K562 (cell line): Measurements from ENCODE around the gene ZNF689. TPM values are rescaled to one million over a fixed set of nuclear protein-coding genes. Genes with fewer than 3 reads are reported as not detected.

Experiments
- ATAC-seq: fragments of 200-7000 bp; cut with Tn5 transposase; 3 replicates; pipeline ENCODE4 v1.9.1; 2020; ENCODE audit warnings: moderate library complexity
- BruUV-seq: library from RNA; stranded (reverse); fragments of 400-500 nt; replicated peaks from 2 replicates; lab custom pipeline; 2021; lab: Mats Ljungman, UMichigan
- CTCF ChIA-PET: fragments of 300-600 bp; formaldehyde crosslinking; extraction: SDS; loops from one replicate; lab custom pipeline; 2021; ENCODE audit warnings: low intra/inter-chr PET ratio; lab: Yijun Ruan, JAX
- POLR2A ChIA-PET: fragments of 300-600, 350-650 bp; sonication (Branson Sonifier 250); formaldehyde crosslinking; extraction: SDS; loops from one replicate; lab custom pipeline; 2021; ENCODE audit warnings: antibody characterized with exemption, inconsistent platforms; lab: Yijun Ruan, JAX
- DNase-seq, 4 experiments: peaks; one replicate each; pipeline versions ENCODE4 v3.0.0 to v3.0.0-alpha.2; 2011 to 2018; ENCODE audit warnings: low spot score in 3 of 4, mixed read lengths in 3 of 4; ENCODE audit errors: extremely low read depth in 1 of 4
- FAIRE-seq: peaks from 2 replicates; lab custom pipeline; 2011; peaks lifted over from hg19 to GRCh38; lab: Jason Lieb, UNC
- H2AFZ ChIP-seq: 2 replicates; pipeline ENCODE4 v1.6.0; 2011; ENCODE audit warnings: low read depth, low read length, control low read depth, inconsistent platforms
- H3K27ac ChIP-seq: fragments of 200-600 bp; 3 replicates; pipeline ENCODE4 v1.8.0; 2011; ENCODE audit warnings: low read depth, mild to moderate bottlenecking, control low read depth, inconsistent platforms, low read length, moderate library complexity, mixed read lengths; ENCODE audit errors: extremely low read depth
- H3K27me3 ChIP-seq, 2 experiments: fragments of 300-600 bp in 1 of 2; 2 replicates in 1 of 2; 3 replicates in 1 of 2; pipeline versions ENCODE4 v1.6.0 to v1.8.0; 2011; ENCODE audit warnings: inconsistent platforms in 2 of 2, low read length in 2 of 2, mild to moderate bottlenecking in 1 of 2, mixed read lengths in 1 of 2, moderate library complexity in 1 of 2; ENCODE audit not compliant: control insufficient read depth in 2 of 2, insufficient read depth in 2 of 2
- H3K36me3 ChIP-seq: fragments of 300-600 bp; 3 replicates; pipeline ENCODE4 v1.8.0; 2011; ENCODE audit warnings: mild to moderate bottlenecking, low read length, inconsistent platforms; ENCODE audit not compliant: control insufficient read depth, insufficient read depth
- H3K4me1 ChIP-seq, 2 experiments: fragments of 200-600 bp in 1 of 2; replicated peaks in 1 of 2; 2 replicates in 1 of 2; 3 replicates in 1 of 2; pipeline versions ENCODE4 v1.5.1 to v1.8.0; 2011; ENCODE audit warnings: inconsistent platforms in 2 of 2, low read length in 2 of 2, mild to moderate bottlenecking in 1 of 2, mixed read lengths in 1 of 2, moderate library complexity in 1 of 2; ENCODE audit not compliant: control insufficient read depth in 2 of 2, insufficient read depth in 2 of 2
- H3K4me2 ChIP-seq: 2 replicates; pipeline ENCODE4 v1.6.1; 2011; ENCODE audit warnings: low read length, control low read depth, inconsistent platforms, mixed read lengths; ENCODE audit not compliant: insufficient read depth
- H3K4me3 ChIP-seq: fragments of 200-600 bp; sonication (generic), shearing (Covaris generic); 2 replicates; pipeline ENCODE4 v1.5.1; 2016; ENCODE audit warnings: control low read depth, inconsistent platforms
- H3K79me2 ChIP-seq: fragments of 200-600 bp; 3 replicates; pipeline ENCODE4 v1.8.0; 2011; ENCODE audit warnings: low read length, inconsistent platforms; ENCODE audit not compliant: control insufficient read depth, insufficient read depth
- H3K9ac ChIP-seq, 2 experiments: 2 replicates each; pipeline versions ENCODE4 v1.6.0 to v1.6.1; 2011; ENCODE audit warnings: low read depth in 2 of 2, low read length in 2 of 2, control low read depth in 1 of 2, inconsistent platforms in 1 of 2, mild to moderate bottlenecking in 1 of 2, mixed read lengths in 1 of 2; ENCODE audit not compliant: insufficient read depth in 1 of 2
- H3K9me1 ChIP-seq: one replicate; pipeline ENCODE4 v1.6.0; 2011; ENCODE audit warnings: inconsistent platforms, mild to moderate bottlenecking, low read length, moderate library complexity; ENCODE audit not compliant: control insufficient read depth, insufficient read depth
- H3K9me3 ChIP-seq: replicated peaks from 2 replicates; pipeline ENCODE4 v1.5.1; 2011; ENCODE audit warnings: low read depth, low read length, inconsistent platforms; ENCODE audit not compliant: control insufficient read depth, insufficient read depth
- H4K20me1 ChIP-seq: replicated peaks from 2 replicates; pipeline ENCODE4 v1.6.1; 2011; ENCODE audit warnings: low read length, inconsistent platforms, mixed read lengths; ENCODE audit not compliant: control insufficient read depth, insufficient read depth
- ATF1 ChIP-seq, 2 experiments: fragments of 450-650 bp in 1 of 2; IDR thresholded peaks; 2 replicates each; pipeline ENCODE4 v1.6.1; 2016; ENCODE audit warnings: missing compliant biosample characterization in 1 of 2, missing genetic modification characterization in 1 of 2
- BCOR ChIP-seq: fragments of 450-650 bp; IDR thresholded peaks from 2 replicates; pipeline ENCODE4 v1.6.1; 2016
- CEBPG ChIP-seq, 3 experiments: fragments of 200-800 bp in 1 of 3; sonication (Bioruptor generic) in 1 of 3; sonication (generic) in 1 of 3; formaldehyde crosslinking in 1 of 3; IDR thresholded peaks in 2 of 3; conservative IDR thresholded peaks in 1 of 3; 2 replicates each; pipeline versions ENCODE4 v1.6.1 to v1.8.0; 2016 to 2022; ENCODE audit warnings: missing compliant biosample characterization in 2 of 3, missing genetic modification characterization in 2 of 3, mild to moderate bottlenecking in 1 of 3, missing genetic modification reagents in 1 of 3
- DNMT1 ChIP-seq: fragments of 450-650 bp; IDR thresholded peaks from 2 replicates; pipeline ENCODE4 v1.6.1; 2016; ENCODE audit warnings: antibody characterized with exemption, mild to moderate bottlenecking
- ELF2 ChIP-seq: fragments of 250-450 bp; sonication (Bioruptor Pico); IDR thresholded peaks from 2 replicates; pipeline ENCODE4 v1.5.0; 2021; ENCODE audit warnings: mild to moderate bottlenecking
- EP300 ChIP-seq: IDR thresholded peaks from 2 replicates; pipeline ENCODE4 v1.6.1; 2012; ENCODE audit warnings: low read length, improper control_type of control experiment
- ESRRA ChIP-seq: fragments of 450-650 bp; IDR thresholded peaks from 2 replicates; pipeline ENCODE4 v1.6.1; 2014; ENCODE audit warnings: low read depth, mild to moderate bottlenecking, moderate library complexity, borderline replicate concordance
- KDM1A ChIP-seq, 2 experiments: fragments of 450-650 bp; IDR thresholded peaks; 2 replicates each; pipeline ENCODE4 v1.6.1; 2016; ENCODE audit warnings: mild to moderate bottlenecking in 2 of 2
- RBM25 ChIP-seq: fragments of 200-400 bp; formaldehyde crosslinking; IDR thresholded peaks from 2 replicates; pipeline ENCODE4 v1.6.1; 2018; ENCODE audit warnings: low read length, low read depth, moderate library complexity; ENCODE audit not compliant: severe bottlenecking
- SMARCE1 ChIP-seq: fragments of 450-650 bp; IDR thresholded peaks from 2 replicates; pipeline ENCODE4 v1.7.1; 2016; ENCODE audit warnings: mild to moderate bottlenecking
- SP1 ChIP-seq: sonication (generic); formaldehyde crosslinking; IDR thresholded peaks from 2 replicates; pipeline ENCODE4 v1.8.1; 2022; ENCODE audit warnings: mild to moderate bottlenecking, missing genetic modification reagents
- TRIM24 ChIP-seq, 2 experiments: fragments of 450-650 bp; IDR thresholded peaks; 2 replicates each; pipeline ENCODE4 v1.6.1; 2016
- ZNF121 ChIP-seq: sonication (generic); formaldehyde crosslinking; conservative IDR thresholded peaks from 2 replicates; pipeline ENCODE4 v1.8.0; 2022; ENCODE audit warnings: missing genetic modification reagents
- WGBS: fragments of 100-300 bp; shearing (Covaris generic); methylation state at CpG from one replicate; pipeline ENCODE4 v1.1.6; 2016; ENCODE audit warnings: low coverage, mixed read lengths; ENCODE audit not compliant: insufficient coverage; ENCODE audit errors: missing lambda C conversion rate; 5-methylcytosine and 5-hydroxymethylcytosine counted together
- in situ Hi-C: fragments of 300-500 bp; cut with MboI; formaldehyde crosslinking; loops from 4 replicates; pipeline ENCODE4 v1.15.0; 2018; ENCODE audit warnings: inconsistent platforms, mixed read lengths
- intact Hi-C: fragments of 100-400 bp; cut with micrococcal nuclease; formaldehyde crosslinking; loops from 2 replicates; pipeline ENCODE4 v1.14.2; 2022
- polyA plus RNA-seq, 8 experiments: library from polyadenylated mRNA; depleted of rRNA in 4 of 8; stranded (reverse) in 5 of 8; unstranded in 3 of 8; fragments of >200 nt; fragmentation: Nextera tagmentation in 2 of 8; fragmentation: Illumina TruSeq in 1 of 8; extraction: Ambion mirVana in 2 of 8; extraction: Trizol in 1 of 8; gene quantifications; 2 replicates each; pipeline versions ENCODE4 v1.2.1 to v1.2.3, GENCODE V29; 2011 to 2014; ENCODE audit warnings: inconsistent platforms in 1 of 8, missing spikeins in 1 of 8
- total RNA-seq, 7 experiments: library from RNA; depleted of rRNA in 6 of 7; stranded (reverse); fragments of >200 nt in 6 of 7; fragmentation: Illumina TruSeq in 2 of 7; extraction: Trizol in 2 of 7; gene quantifications; 2 replicates each; pipeline versions ENCODE4 v1.2.1 to v1.2.3, GENCODE V29; 2011 to 2021; ENCODE audit warnings: low replicate concordance in 1 of 7
- TF ChIP-seq, protein P1 (sequence below), 2 experiments: fragments of 250-450 bp in 1 of 2; fragments of 450-650 bp in 1 of 2; sonication (Bioruptor Pico) in 1 of 2; IDR thresholded peaks; 2 replicates each; pipeline versions ENCODE4 v1.6.1 to v1.8.0; 2016 to 2021; ENCODE audit warnings: mild to moderate bottlenecking in 2 of 2, moderate library complexity in 2 of 2, missing compliant biosample characterization in 1 of 2, missing genetic modification characterization in 1 of 2
- TF ChIP-seq, protein P2 (sequence below), 3 experiments: fragments of 200-800 bp in 1 of 3; sonication (Bioruptor generic) in 1 of 3; sonication (generic) in 1 of 3; formaldehyde crosslinking in 1 of 3; IDR thresholded peaks; 2 replicates each; pipeline versions ENCODE4 v1.6.1 to v1.8.0; 2016 to 2022; ENCODE audit warnings: mild to moderate bottlenecking in 2 of 3, missing compliant biosample characterization in 2 of 3, missing genetic modification characterization in 2 of 3, missing genetic modification reagents in 1 of 3
- TF ChIP-seq, protein P3 (sequence below): fragments of 200-400 bp; formaldehyde crosslinking; IDR thresholded peaks from 2 replicates; pipeline ENCODE4 v1.6.1; 2017; ENCODE audit warnings: mild to moderate bottlenecking, low read depth, low read length, moderate library complexity

The ZNF689 gene
- total and polyA plus RNA-seq, 9 of the 15 experiments (the other 6 are each of a cell fraction or from before 2014, with no cell fraction given) = 5.4 to 15.4 (median 10.8) TPM

DNA sequence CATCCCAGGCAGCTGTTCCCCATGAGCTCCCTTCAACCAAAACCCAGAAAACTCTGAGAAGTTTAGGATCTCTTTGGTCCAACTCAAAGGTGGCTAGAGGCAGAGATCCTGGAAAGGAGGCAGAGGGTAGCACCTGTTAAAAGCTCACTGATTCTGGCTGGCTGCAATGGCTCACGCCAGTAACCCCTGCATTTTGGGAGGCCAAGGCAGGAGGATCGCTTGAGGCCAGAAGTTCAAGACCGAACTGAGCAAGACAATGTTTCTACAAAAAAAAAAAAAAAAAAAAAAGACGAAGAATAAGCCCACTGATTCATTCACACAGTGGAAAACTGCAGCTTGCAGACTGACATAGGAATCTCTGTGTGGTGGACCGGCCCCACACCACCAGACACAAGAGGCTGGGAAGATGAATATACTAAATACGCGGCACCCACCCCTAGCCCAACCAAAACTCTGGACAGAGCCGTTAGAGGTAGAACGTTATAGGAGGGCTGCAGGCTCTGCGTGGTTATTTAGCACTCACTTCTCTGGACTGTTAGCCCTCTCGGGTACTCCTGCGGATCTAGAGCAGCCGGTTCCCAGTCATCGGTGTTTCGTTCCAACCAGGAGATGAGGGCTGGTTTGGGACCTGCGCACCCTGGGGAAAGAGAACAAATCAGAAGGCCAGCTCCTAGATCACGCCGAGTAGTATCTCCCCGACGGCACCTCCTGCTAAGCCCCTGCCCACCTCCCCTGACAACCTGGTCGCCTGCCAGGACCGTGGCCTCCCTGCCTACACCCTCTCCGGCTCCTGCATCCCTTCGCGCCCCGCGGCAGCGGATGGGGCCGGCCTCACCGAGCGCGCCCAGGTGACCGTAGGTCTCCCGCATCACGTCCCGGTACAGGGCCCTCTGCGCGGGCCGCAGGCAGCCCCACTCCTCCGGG lies 925 bp downstream of the ZNF689 start (continued):
- TF ChIP-seq, protein P1, sequence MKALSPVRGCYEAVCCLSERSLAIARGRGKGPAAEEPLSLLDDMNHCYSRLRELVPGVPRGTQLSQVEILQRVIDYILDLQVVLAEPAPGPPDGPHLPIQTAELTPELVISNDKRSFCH (CRISPR knock-in tag; IDR thresholded peaks at IDR 0.05) = no peak
- TF ChIP-seq, protein P1 (tag; IDR thresholded peaks at IDR 0.05) = 0 out of 2 replicates have a peak, but pooled peaks have one; percentile 26
- no peak; the same call in 1 of the 2 replicates for TF ChIP-seq ELF2 (CRISPR knock-in tag)
- TF ChIP-seq, protein P2, sequence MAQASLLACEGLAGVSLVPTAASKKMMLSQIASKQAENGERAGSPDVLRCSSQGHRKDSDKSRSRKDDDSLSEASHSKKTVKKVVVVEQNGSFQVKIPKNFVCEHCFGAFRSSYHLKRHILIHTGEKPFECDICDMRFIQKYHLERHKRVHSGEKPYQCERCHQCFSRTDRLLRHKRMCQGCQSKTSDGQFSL (CRISPR knock-in tag; IDR thresholded peaks at IDR 0.05) = no peak
- TF ChIP-seq, protein P2 (tag; IDR thresholded peaks at IDR 0.05) = no peak

DNA sequence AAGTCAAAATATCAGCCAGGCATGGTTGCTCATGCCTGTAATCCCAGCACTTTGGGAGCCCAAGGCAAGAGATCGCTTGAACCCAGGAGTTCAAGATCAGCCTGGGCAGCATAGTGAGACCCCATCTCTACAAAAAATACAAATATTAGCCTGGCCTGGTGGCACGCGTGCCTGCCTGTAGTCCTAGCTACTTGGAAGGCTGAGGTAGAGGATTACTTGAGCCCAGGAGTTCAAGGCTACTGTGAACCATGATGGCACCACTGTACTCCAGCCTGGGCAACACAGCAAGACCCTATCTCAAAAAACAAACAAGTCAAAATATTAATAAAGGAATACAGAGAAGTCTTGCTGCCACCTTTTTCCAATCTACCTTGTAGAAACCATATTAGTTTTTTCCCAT lies 4.2 kb downstream of the ZNF689 start:
- no TSS peak for BruUV-seq
- 89% methylated on average over 3 of the region's 3 CpGs for WGBS
- intact Hi-C loops = no loop called here
- Histone ChIP-seq H3K4me2 (no peak overlapping the region), H3K36me3 (peaks cover 60% of the 10 kb centered on the region), H4K20me1 (no peaks in the 10 kb centered on the region), H3K79me2 (peaks cover 17% of the 10 kb centered on the region), H3K9me3 (no peaks in the 10 kb centered on the region), H3K9ac (no peak overlapping the region), H3K4me1 (peaks cover 7 to 24% of the 10 kb centered on the region in 2 experiments; a peak in 4 of 5 replicates), H3K27ac (no peak overlapping the region), H3K27me3 (no peaks in the 10 kb centered on the region), H3K9me1 (no peaks in the 10 kb centered on the region), H2AFZ (no peak overlapping the region), H3K4me3 (no peak overlapping the region)
- CTCF ChIA-PET = no interaction called here
- FAIRE-seq = no peak
- in situ Hi-C loops = no loop called here
- POLR2A ChIA-PET = interaction anchor here (0.8 kb wide), 1 partner anchor 116 kb away, joined by 3 read pairs; no protein-coding TSS in a partner anchor
- no peak for ATAC-seq
- no peak for DNase-seq
- TF ChIP-seq, protein P3, sequence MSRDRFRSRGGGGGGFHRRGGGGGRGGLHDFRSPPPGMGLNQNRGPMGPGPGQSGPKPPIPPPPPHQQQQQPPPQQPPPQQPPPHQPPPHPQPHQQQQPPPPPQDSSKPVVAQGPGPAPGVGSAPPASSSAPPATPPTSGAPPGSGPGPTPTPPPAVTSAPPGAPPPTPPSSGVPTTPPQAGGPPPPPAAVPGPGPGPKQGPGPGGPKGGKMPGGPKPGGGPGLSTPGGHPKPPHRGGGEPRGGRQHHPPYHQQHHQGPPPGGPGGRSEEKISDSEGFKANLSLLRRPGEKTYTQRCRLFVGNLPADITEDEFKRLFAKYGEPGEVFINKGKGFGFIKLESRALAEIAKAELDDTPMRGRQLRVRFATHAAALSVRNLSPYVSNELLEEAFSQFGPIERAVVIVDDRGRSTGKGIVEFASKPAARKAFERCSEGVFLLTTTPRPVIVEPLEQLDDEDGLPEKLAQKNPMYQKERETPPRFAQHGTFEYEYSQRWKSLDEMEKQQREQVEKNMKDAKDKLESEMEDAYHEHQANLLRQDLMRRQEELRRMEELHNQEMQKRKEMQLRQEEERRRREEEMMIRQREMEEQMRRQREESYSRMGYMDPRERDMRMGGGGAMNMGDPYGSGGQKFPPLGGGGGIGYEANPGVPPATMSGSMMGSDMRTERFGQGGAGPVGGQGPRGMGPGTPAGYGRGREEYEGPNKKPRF = no peak
- TF ChIP-seq EP300 (no peak), RBM25 (peak; percentile 66), ZNF121 (CRISPR knock-in tag) (peak; percentile 99), SMARCE1 (no peak), DNMT1 (no peak), BCOR (peak; percentile 79; the same call in 1 of the 2 replicates), ATF1 (CRISPR knock-in tag; IDR thresholded peaks at IDR 0.05) (no peak), ATF1 (tag; IDR thresholded peaks at IDR 0.05) (no peak), TRIM24 (IDR thresholded peaks at IDR 0.05) (no peak), KDM1A (IDR thresholded peaks at IDR 0.05) (no peak), SP1 (CRISPR knock-in tag) (no peak), CEBPG (CRISPR knock-in tag; IDR thresholded peaks at IDR 0.05) (no peak), CEBPG (tag; conservative IDR thresholded peaks at IDR 0.05 in 1 of 2, IDR thresholded peaks at IDR 0.05 in 1 of 2) (no peak), ESRRA (no peak)
